H1 (cell line): ENCODE data around the gene PTPRG. TPM values are rescaled to one million over a fixed set of nuclear protein-coding genes. Genes with fewer than 3 reads are reported as not detected.

ENCODE experiments used
- CTCF ChIA-PET: fragments of 300-600 bp; sonication (Branson Sonifier 250); formaldehyde crosslinking; loops from one replicate; lab custom pipeline; 2021; ENCODE audit not compliant: partially characterized antibody; lab: Charles Lee
- POLR2A ChIA-PET: fragments of 300-600 bp; sonication (Branson Sonifier 250); formaldehyde crosslinking; loops from one replicate; lab custom pipeline; 2021; ENCODE audit warnings: inconsistent platforms; ENCODE audit not compliant: partially characterized antibody; lab: Charles Lee
- DNase-seq, 2 experiments: peaks; one replicate each; pipeline versions ENCODE4 v3.0.0 to v3.0.0-alpha.2; 2010 to 2022; ENCODE audit warnings: low spot score in 2 of 2, low read depth in 1 of 2, mixed read lengths in 1 of 2
- FAIRE-seq: peaks from 2 replicates; lab custom pipeline; 2011; peaks lifted over from hg19 to GRCh38; lab: Jason Lieb, UNC
- H2AFZ ChIP-seq: 2 replicates; pipeline ENCODE4 v1.8.1; 2012; ENCODE audit warnings: low read length, inconsistent platforms
- H2AK5ac ChIP-seq: 2 replicates; pipeline ENCODE4 v1.6.1; 2013; ENCODE audit warnings: low read depth, low read length
- H2BK120ac ChIP-seq: replicated peaks from 2 replicates; pipeline ENCODE3; 2013; ENCODE audit warnings: low read depth, low read length, inconsistent platforms
- H2BK12ac ChIP-seq: 2 replicates; pipeline ENCODE4 v1.6.1; 2013; ENCODE audit warnings: low read depth, low read length
- H2BK15ac ChIP-seq: 2 replicates; pipeline ENCODE4 v1.6.1; 2013; ENCODE audit warnings: low read length
- H2BK20ac ChIP-seq: 2 replicates; pipeline ENCODE4 v1.6.1; 2013; ENCODE audit warnings: low read length
- H2BK5ac ChIP-seq: 2 replicates; pipeline ENCODE4 v1.6.1; 2013; ENCODE audit warnings: low read depth, low read length
- H3K14ac ChIP-seq: 2 replicates; pipeline ENCODE4 v1.6.1; 2013; ENCODE audit warnings: inconsistent platforms; ENCODE audit not compliant: insufficient read length
- H3K18ac ChIP-seq: 2 replicates; pipeline ENCODE4 v1.6.1; 2013; ENCODE audit warnings: low read length; ENCODE audit errors: extremely low read depth
- H3K23ac ChIP-seq: 2 replicates; pipeline ENCODE4 v1.6.1; 2013; ENCODE audit warnings: inconsistent platforms; ENCODE audit not compliant: insufficient read length
- H3K23me2 ChIP-seq: 2 replicates; pipeline ENCODE4 v1.6.1; 2013; ENCODE audit warnings: low read depth, low read length
- H3K27ac ChIP-seq: 2 replicates; pipeline ENCODE4 v1.6.1; 2011; ENCODE audit warnings: low read depth, low read length, inconsistent platforms
- H3K27me3 ChIP-seq, 4 experiments: replicated peaks in 1 of 4; 1 replicate in 1 of 4; 2 replicates in 3 of 4; pipeline versions ENCODE4 v1.6.1 to v1.8.1; 2011 to 2013; ENCODE audit warnings: low read length in 3 of 4, mild to moderate bottlenecking in 3 of 4, inconsistent platforms in 2 of 4, mixed read lengths in 2 of 4, moderate library complexity in 1 of 4; ENCODE audit not compliant: control insufficient read depth in 3 of 4, insufficient read depth in 3 of 4; ENCODE audit errors: extremely low read depth in 1 of 4
- H3K36me3 ChIP-seq, 4 experiments: 2 replicates each; pipeline versions ENCODE4 v1.6.1 to v1.8.1; 2011 to 2013; ENCODE audit warnings: mild to moderate bottlenecking in 4 of 4, low read length in 3 of 4, moderate library complexity in 2 of 4, control low read depth in 1 of 4, inconsistent platforms in 1 of 4; ENCODE audit not compliant: insufficient read depth in 4 of 4, control insufficient read depth in 2 of 4
- H3K4ac ChIP-seq: replicated peaks from 2 replicates; pipeline ENCODE3; 2013; ENCODE audit warnings: low read length, low read depth, mixed read lengths, inconsistent platforms; ENCODE audit not compliant: insufficient read length
- H3K4me1 ChIP-seq, 4 experiments: replicated peaks in 1 of 4; 1 replicate in 1 of 4; 2 replicates in 3 of 4; pipeline versions ENCODE4 v1.6.1 to v1.8.1; 2011 to 2013; ENCODE audit warnings: low read length in 3 of 4, inconsistent platforms in 2 of 4, mixed read lengths in 1 of 4; ENCODE audit not compliant: insufficient read depth in 4 of 4, control insufficient read depth in 3 of 4
- H3K4me2 ChIP-seq, 2 experiments: 2 replicates each; pipeline versions ENCODE4 v1.6.1 to v1.8.1; 2011 to 2013; ENCODE audit warnings: low read depth in 2 of 2, low read length in 2 of 2, control low read depth in 1 of 2, inconsistent platforms in 1 of 2, mild to moderate bottlenecking in 1 of 2; ENCODE audit not compliant: insufficient read depth in 1 of 2
- H3K4me3 ChIP-seq, 4 experiments: fragments of 200-600, 300-600 bp in 1 of 4; sonication (generic), shearing (Covaris generic), sonication (Bioruptor Twin) in 1 of 4; 2 replicates each; pipeline versions ENCODE4 v1.5.1 to v1.8.1; 2011 to 2016; ENCODE audit warnings: low read length in 4 of 4, low read depth in 3 of 4, control low read depth in 2 of 4, inconsistent platforms in 2 of 4, mild to moderate bottlenecking in 2 of 4, mixed read lengths in 1 of 4, moderate library complexity in 1 of 4; ENCODE audit not compliant: insufficient read depth in 2 of 4; ENCODE audit errors: extremely low read depth in 1 of 4
- H3K56ac ChIP-seq: replicated peaks from 2 replicates; pipeline ENCODE3; 2013; ENCODE audit warnings: low read depth, mild to moderate bottlenecking, mixed read lengths, low read length, inconsistent platforms; ENCODE audit not compliant: insufficient read length
- H3K79me1 ChIP-seq: 2 replicates; pipeline ENCODE4 v1.6.1; 2013; ENCODE audit warnings: low read depth, low read length, control low read depth
- H3K79me2 ChIP-seq, 2 experiments: 2 replicates each; pipeline versions ENCODE4 v1.6.1 to v1.8.1; 2012 to 2013; ENCODE audit warnings: low read length in 2 of 2, mild to moderate bottlenecking in 2 of 2, inconsistent platforms in 1 of 2; ENCODE audit not compliant: insufficient read depth in 2 of 2, control insufficient read depth in 1 of 2
- H3K9ac ChIP-seq, 4 experiments: replicated peaks in 1 of 4; 1 replicate in 1 of 4; 2 replicates in 3 of 4; pipeline versions ENCODE4 v1.6.1 to v1.8.1; 2011 to 2013; ENCODE audit warnings: low read depth in 3 of 4, low read length in 3 of 4, control low read depth in 2 of 4, mild to moderate bottlenecking in 2 of 4, moderate library complexity in 2 of 4, inconsistent platforms in 1 of 4; ENCODE audit errors: extremely low read depth in 1 of 4
- H3K9me3 ChIP-seq, 2 experiments: 2 replicates each; pipeline versions ENCODE4 v1.6.1 to v1.8.1; 2012 to 2013; ENCODE audit warnings: mild to moderate bottlenecking in 2 of 2, moderate library complexity in 2 of 2, control low read depth in 1 of 2, inconsistent platforms in 1 of 2, low read depth in 1 of 2, low read length in 1 of 2, mixed read lengths in 1 of 2; ENCODE audit not compliant: insufficient read depth in 2 of 2
- H4K20me1 ChIP-seq, 2 experiments: replicated peaks in 1 of 2; 2 replicates each; pipeline versions ENCODE3 to v1.8.1; 2011 to 2013; ENCODE audit warnings: inconsistent platforms in 2 of 2, low read length in 2 of 2, mild to moderate bottlenecking in 1 of 2; ENCODE audit not compliant: insufficient read depth in 2 of 2, control insufficient read depth in 1 of 2
- H4K5ac ChIP-seq: 2 replicates; pipeline ENCODE4 v1.6.1; 2013; ENCODE audit warnings: low read length, low read depth, mixed read lengths, inconsistent platforms; ENCODE audit not compliant: insufficient read length
- H4K8ac ChIP-seq: 2 replicates; pipeline ENCODE4 v1.8.0; 2013; ENCODE audit warnings: mild to moderate bottlenecking, moderate library complexity, low read length, inconsistent platforms; ENCODE audit not compliant: insufficient read depth; ENCODE audit errors: extremely low read depth
- H4K91ac ChIP-seq: replicated peaks from 2 replicates; pipeline ENCODE3; 2013; ENCODE audit warnings: low read length, mixed read lengths, inconsistent platforms; ENCODE audit not compliant: insufficient read length
- EP300 ChIP-seq, 2 experiments: IDR thresholded peaks; 1 replicate in 1 of 2; 2 replicates in 1 of 2; pipeline ENCODE4 v1.6.1; 2011 to 2012; ENCODE audit warnings: low read depth in 2 of 2, low read length in 2 of 2, mild to moderate bottlenecking in 2 of 2, borderline replicate concordance in 1 of 2, inconsistent platforms in 1 of 2, moderate library complexity in 1 of 2
- polyA plus RNA-seq, 7 experiments: library from polyadenylated mRNA; depleted of rRNA in 3 of 7; stranded (reverse) in 5 of 7; unstranded in 2 of 7; fragments of >200 nt in 5 of 7; fragments of 200-250 nt in 2 of 7; gene quantifications; 1 replicate in 5 of 7; 2 replicates in 1 of 7; 4 replicates in 1 of 7; pipeline versions ENCODE4 v1.2.1 to v1.2.3, GENCODE V29; 2011 to 2013; ENCODE audit warnings: missing spikeins in 2 of 7, mixed read lengths in 2 of 7
- total RNA-seq: library from RNA; stranded (reverse); fragmentation: NEBNext Ultra II Directional; extraction: Animal tissue kit (Norgen Biotek cat#: 25700); gene quantifications from 2 replicates; pipeline ENCODE4 v1.2.1, GENCODE V29; 2021

PTPRG gene
- total and polyA plus RNA-seq, 2 of the 8 experiments (the other 6 are each of a cell fraction or from before 2014, with no cell fraction given) = 23.3 to 96.2 TPM

DNA sequence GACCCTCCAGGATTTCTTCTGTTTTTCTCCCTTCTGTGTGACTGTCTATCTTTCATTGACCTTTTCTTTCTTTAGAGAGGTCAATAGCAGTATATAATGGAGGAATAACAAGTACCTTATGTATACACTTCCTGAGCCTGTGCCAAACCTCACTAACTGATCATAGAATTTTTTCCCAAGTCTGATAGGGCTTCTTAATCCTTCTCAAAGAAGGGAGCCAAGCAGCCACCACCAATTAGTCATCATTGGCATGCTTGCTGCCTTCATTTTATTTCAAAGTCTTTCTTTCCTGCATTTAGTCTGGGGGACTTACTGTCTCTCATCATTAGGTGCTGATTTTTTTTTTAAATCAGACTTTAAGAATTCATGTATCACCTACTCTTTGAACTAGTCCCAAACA lies 485.0 kb downstream of the PTPRG start:
- no peak overlapping the region for H3K56ac ChIP-seq
- TF ChIP-seq EP300 (IDR thresholded peaks at IDR 0.05; ENCODE audit: borderline replicate concordance in 1 of 2, low read depth in 2 of 2, low read length in 2 of 2) = no peak
- no peak overlapping the region for H3K4me3 ChIP-seq
- H3K23ac ChIP-seq = no peak overlapping the region
- H3K4me1 ChIP-seq = peaks cover 0 to 16% (median 7%) of the 10 kb centered on the region in 4 experiments; a peak in 3 of 7 replicates
- peaks cover 0 to 33% of the 10 kb centered on the region in 2 experiments; a peak in 3 of 4 replicates for H3K79me2 ChIP-seq
- no peaks in the 10 kb centered on the region; the same call in 1 of the 2 replicates for H3K79me1 ChIP-seq
- DNase-seq = no peak
- H2BK20ac ChIP-seq = no peak overlapping the region
- no peaks in the 10 kb centered on the region for H3K23me2 ChIP-seq
- FAIRE-seq = no peak
- H2BK15ac ChIP-seq = no peak overlapping the region
- H2AFZ ChIP-seq = no peak overlapping the region
- H2BK5ac ChIP-seq = no peak overlapping the region
- H3K18ac ChIP-seq = no peak overlapping the region
- H3K9me3 ChIP-seq = no peaks in the 10 kb centered on the region
- no peak overlapping the region for H4K91ac ChIP-seq
- H3K4ac ChIP-seq = no peak overlapping the region
- ChIA-PET POLR2A (no interaction called here), CTCF (interaction anchor here (2.2 kb wide), 1 partner anchor 110 kb away, joined by 5 read pairs; no protein-coding TSS in a partner anchor)
- H3K36me3 ChIP-seq = no peaks in the 10 kb centered on the region
- H2AK5ac ChIP-seq = no peak overlapping the region
- H4K5ac ChIP-seq = no peak overlapping the region
- no peak overlapping the region for H2BK12ac ChIP-seq
- no peaks in the 10 kb centered on the region for H3K27me3 ChIP-seq
- no peak overlapping the region for H3K9ac ChIP-seq
- H4K8ac ChIP-seq = no peak overlapping the region
- no peak overlapping the region for H3K27ac ChIP-seq
- no peak overlapping the region for H3K14ac ChIP-seq
- H4K20me1 ChIP-seq = no peaks in the 10 kb centered on the region
- no peak overlapping the region for H2BK120ac ChIP-seq
- no peak overlapping the region for H3K4me2 ChIP-seq
